Rectal smooth muscle tissue (tissue), 1 donor: Measurements from ENCODE around the gene IGF2.
A peak's percentile ranks its signal among the peaks of the same experiment; 100 is the strongest.

ENCODE experiments used
- H3K27ac ChIP-seq: one replicate; pipeline ENCODE4 v1.7.0; 2013; ENCODE audit warnings: low read depth, low read length, inconsistent platforms
- H3K27me3 ChIP-seq: one replicate; pipeline ENCODE4 v1.7.0; 2013; ENCODE audit warnings: low read length; ENCODE audit not compliant: control insufficient read depth, insufficient read depth
- H3K36me3 ChIP-seq: one replicate; pipeline ENCODE4 v1.7.0; 2013; ENCODE audit warnings: low read length; ENCODE audit not compliant: control insufficient read depth, insufficient read depth
- H3K4me1 ChIP-seq: one replicate; pipeline ENCODE4 v1.7.0; 2013; ENCODE audit warnings: low read length; ENCODE audit not compliant: control insufficient read depth, insufficient read depth
- H3K4me3 ChIP-seq: one replicate; pipeline ENCODE4 v1.7.0; 2013; ENCODE audit warnings: low read length
- H3K9ac ChIP-seq: one replicate; pipeline ENCODE4 v1.7.0; 2013; ENCODE audit warnings: low read length

Gene IGF2

GRCh38 chr11:2144544-2145248 lies 5.5 kb upstream of the IGF2 start:
- H3K27me3 ChIP-seq, result peaks cover 34% of the 10 kb centered on the region

GRCh38 chr11:2143799-2144543 lies 4.8 kb upstream of the IGF2 start:
- no peak overlapping the region for H3K4me3 ChIP-seq
- no peak overlapping the region for H3K27ac ChIP-seq
- H3K9ac ChIP-seq, result no peak overlapping the region
- peaks cover 29% of the 10 kb centered on the region for H3K27me3 ChIP-seq
- H3K4me1 ChIP-seq, result no peaks in the 10 kb centered on the region
- no peaks in the 10 kb centered on the region for H3K36me3 ChIP-seq

More at GRCh38 chr11:2144544-2145248, 5.5 kb upstream of the IGF2 start:
- H3K4me1 ChIP-seq, result no peaks in the 10 kb centered on the region
- no peak overlapping the region for H3K9ac ChIP-seq
- H3K4me3 ChIP-seq, result no peak overlapping the region
- H3K36me3 ChIP-seq, result no peaks in the 10 kb centered on the region
- H3K27ac ChIP-seq, result no peak overlapping the region

- Histone ChIP-seq H3K36me3 (no peaks in the 10 kb centered on the region), H3K4me1 (no peaks in the 10 kb centered on the region), H3K27me3 (peaks cover 29% of the 10 kb centered on the region), H3K4me3 (no peak overlapping the region), H3K27ac (no peak overlapping the region), H3K9ac (no peak overlapping the region)
These were observed 4.2 kb upstream of the IGF2 start for GRCh38 chr11:2143477-2143798.

- Histone ChIP-seq H3K36me3 (no peaks in the 10 kb centered on the region), H3K9ac (no peak overlapping the region), H3K27ac (no peak overlapping the region), H3K4me1 (no peaks in the 10 kb centered on the region), H3K27me3 (peaks cover 25% of the 10 kb centered on the region), H3K4me3 (no peak overlapping the region)
These were observed 3.6 kb upstream of the IGF2 start for GRCh38 chr11:2142762-2143202.

GRCh38 chr11:2142300-2142759 lies 3.1 kb upstream of the IGF2 start:
- no peaks in the 10 kb centered on the region for H3K4me1 ChIP-seq
- no peaks in the 10 kb centered on the region for H3K36me3 ChIP-seq
- H3K4me3 ChIP-seq, result no peak overlapping the region
- H3K9ac ChIP-seq, result no peak overlapping the region
- H3K27ac ChIP-seq, result no peak overlapping the region
- peaks cover 25% of the 10 kb centered on the region for H3K27me3 ChIP-seq

- H3K9ac ChIP-seq, result no peak overlapping the region
- no peaks in the 10 kb centered on the region for H3K36me3 ChIP-seq
- peaks cover 22% of the 10 kb centered on the region for H3K27me3 ChIP-seq
- H3K27ac ChIP-seq, result no peak overlapping the region
- H3K4me3 ChIP-seq, result no peak overlapping the region
- H3K4me1 ChIP-seq, result no peaks in the 10 kb centered on the region
These were observed 1.5 kb upstream of the IGF2 start for GRCh38 chr11:2140411-2141400.

- Histone ChIP-seq H3K9ac (no peak overlapping the region), H3K27me3 (peaks cover 23% of the 10 kb centered on the region), H3K27ac (no peak overlapping the region), H3K36me3 (no peaks in the 10 kb centered on the region), H3K4me3 (no peak overlapping the region), H3K4me1 (no peaks in the 10 kb centered on the region)
These were observed 590 bp upstream of the IGF2 start for GRCh38 chr11:2139621-2140337.

- Histone ChIP-seq H3K4me1 (no peaks in the 10 kb centered on the region), H3K9ac (no peak overlapping the region), H3K4me3 (peak overlapping the region; percentile 46), H3K27ac (no peak overlapping the region), H3K27me3 (peaks cover 24% of the 10 kb centered on the region), H3K36me3 (no peaks in the 10 kb centered on the region)
These were observed 612 bp downstream of the IGF2 start for GRCh38 chr11:2138431-2139122.

GRCh38 chr11:2138068-2138430 lies 1.1 kb downstream of the IGF2 start:
- H3K4me3 ChIP-seq, result no peak overlapping the region
- no peaks in the 10 kb centered on the region for H3K36me3 ChIP-seq
- H3K27me3 ChIP-seq, result peaks cover 23% of the 10 kb centered on the region
- no peaks in the 10 kb centered on the region for H3K4me1 ChIP-seq
- no peak overlapping the region for H3K27ac ChIP-seq
- H3K9ac ChIP-seq, result no peak overlapping the region

GRCh38 chr11:2137202-2138067 lies 1.8 kb downstream of the IGF2 start:
- Histone ChIP-seq H3K27ac (no peak overlapping the region), H3K9ac (no peak overlapping the region), H3K4me1 (no peaks in the 10 kb centered on the region), H3K36me3 (no peaks in the 10 kb centered on the region), H3K4me3 (peak overlapping the region; percentile 15), H3K27me3 (peaks cover 23% of the 10 kb centered on the region)

- H3K36me3 ChIP-seq, result no peaks in the 10 kb centered on the region
- peaks cover 23% of the 10 kb centered on the region for H3K27me3 ChIP-seq
- H3K9ac ChIP-seq, result no peak overlapping the region
- H3K27ac ChIP-seq, result no peak overlapping the region
- H3K4me1 ChIP-seq, result no peaks in the 10 kb centered on the region
- H3K4me3 ChIP-seq, result peak overlapping the region; percentile 0
These were observed 2.3 kb downstream of the IGF2 start for GRCh38 chr11:2136952-2137201.
